HG03457 (cell line): ENCODE data around the gene DCT.

ENCODE experiments used
- ATAC-seq: cut with Tn5 transposase; IDR thresholded peaks from one replicate; pipeline ENCODE4 v1.9.1; 2021; ENCODE audit warnings: moderate number of reproducible peaks; ENCODE audit not compliant: unreplicated experiment

Gene DCT

DNA sequence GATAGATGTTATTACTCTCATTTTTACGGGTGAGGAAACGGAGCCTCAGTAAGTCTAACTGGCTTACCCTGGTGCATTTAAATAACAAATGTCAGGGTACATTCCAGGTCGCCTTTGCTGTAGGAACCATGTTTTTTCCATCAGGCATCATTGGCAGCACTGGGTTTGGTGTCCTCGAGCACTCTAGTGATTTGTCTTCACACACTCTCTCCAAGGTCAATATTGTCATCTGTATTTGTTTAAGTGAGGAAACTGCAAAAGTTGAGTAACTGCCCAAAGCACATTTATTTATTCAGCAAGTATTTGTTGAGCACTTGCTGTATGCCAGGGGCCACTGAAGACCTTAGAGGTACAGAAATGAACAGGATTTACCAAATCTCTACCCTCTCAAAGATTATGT is 78.6 kb downstream of the DCT start:
- ATAC-seq, result no peak

DNA sequence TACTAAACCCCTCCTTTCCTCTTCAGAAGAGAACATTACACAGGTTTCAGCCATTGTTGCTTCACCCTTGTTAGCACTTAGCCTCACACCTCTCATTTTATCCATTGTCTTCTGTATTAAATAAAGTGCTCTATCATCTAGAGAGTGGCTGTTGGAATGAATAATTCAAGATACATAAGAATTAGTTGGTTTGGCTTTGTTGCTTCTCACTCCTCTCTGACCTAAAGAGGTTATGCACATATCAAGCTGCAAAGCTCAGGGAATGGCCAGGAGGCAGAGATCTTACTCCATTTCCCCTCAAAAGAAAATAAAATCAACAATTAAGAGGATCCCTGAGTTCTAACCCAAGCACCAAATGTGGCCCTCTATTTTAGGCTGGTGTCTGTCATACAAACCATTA is 79.7 kb downstream of the DCT start:
- ATAC-seq, result no peak

DNA sequence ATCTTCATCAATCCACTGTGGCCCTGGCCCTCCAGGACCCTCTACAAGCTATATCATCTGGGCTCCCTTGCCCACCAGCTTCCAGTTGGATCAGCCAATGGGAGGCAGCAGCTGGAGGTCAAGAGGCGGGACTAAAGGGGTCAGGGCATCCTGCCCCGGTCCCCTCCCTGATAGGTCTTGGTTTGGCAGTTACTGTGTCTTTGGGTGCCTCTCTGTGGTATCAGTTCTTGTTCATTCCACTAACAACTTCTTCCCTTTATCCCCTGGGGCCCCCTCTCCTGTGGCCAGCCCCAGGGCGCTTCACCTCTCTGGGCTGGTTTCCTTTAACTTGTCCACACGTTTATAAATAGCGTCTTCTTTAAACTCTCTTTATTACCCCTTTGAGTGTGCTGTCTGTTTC is 83.6 kb downstream of the DCT start:
- no peak for ATAC-seq

DNA sequence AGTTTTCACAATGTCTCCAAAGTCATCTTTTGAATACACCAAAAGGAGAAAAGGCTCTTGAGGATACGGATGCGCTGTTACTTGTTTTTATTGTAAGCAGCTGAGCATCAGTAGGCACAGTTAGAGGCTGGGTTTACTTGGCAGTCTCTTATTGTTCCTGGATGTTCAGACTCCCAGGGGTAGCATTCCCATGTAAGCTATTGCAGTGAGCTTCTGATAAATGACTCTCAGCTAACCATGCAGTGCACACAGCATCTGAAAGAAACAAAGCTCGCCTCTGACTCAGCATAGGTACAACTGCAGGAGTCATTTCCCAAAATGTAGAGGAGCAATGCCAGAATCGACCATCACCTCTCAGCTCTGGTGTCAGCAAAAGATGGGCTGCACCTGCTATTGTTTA is 84.8 kb downstream of the DCT start:
- no peak for ATAC-seq

DNA sequence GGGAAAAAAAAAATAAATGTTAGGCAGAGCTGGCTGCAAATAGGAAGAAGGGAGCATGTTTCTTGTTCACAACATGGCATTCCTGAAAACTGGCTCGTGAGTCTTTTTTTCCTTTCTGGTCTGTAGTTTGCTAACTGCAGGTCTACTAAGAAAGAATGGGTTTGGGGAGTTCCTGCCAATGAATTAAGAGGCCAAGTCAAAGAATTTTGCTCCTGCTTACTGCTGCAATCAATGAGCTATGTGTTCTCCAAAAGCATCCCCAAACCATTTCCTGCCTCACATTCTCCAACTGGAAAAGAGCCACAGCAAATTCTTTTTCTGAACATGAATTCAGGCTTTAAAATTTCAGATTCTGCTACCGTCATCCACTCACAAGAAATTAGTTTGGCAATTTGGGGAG is 88.6 kb downstream of the DCT start:
- ATAC-seq, result no peak

DNA sequence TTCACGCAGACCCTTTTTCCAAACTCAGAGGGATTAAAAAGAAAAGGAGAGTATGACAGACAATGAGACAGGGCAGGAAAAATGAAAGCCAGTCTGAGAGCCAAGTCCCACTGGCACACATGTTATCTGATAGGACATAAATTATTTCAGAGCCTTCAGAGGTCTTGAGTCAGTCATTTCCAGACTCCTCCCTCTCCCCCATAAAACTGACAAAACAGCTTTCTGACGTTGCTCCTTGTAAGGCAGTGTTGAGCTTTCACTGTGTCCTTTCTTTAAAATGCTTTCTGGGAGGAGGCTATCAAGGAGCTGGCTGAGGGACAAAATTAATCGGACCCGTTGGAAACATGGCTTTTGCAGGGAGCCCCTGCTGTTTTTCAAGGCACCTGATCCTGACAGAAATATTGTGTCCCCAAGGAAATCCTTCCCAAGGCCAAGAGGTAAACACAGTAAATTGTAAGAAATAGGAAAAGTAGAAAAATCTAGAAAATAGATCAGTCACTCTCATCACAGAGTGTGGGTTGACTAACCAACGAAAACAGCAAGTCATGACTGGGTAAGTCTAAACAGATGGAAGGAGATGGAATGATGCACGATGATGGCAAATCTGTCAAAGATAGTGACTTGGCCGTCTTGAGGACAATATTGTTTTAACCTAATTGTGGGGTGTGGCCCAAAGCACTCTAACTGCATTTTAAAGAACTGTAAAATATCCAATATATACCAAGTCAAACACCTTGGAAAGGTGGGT is 89.7 kb downstream of the DCT start:
- no peak for ATAC-seq

DNA sequence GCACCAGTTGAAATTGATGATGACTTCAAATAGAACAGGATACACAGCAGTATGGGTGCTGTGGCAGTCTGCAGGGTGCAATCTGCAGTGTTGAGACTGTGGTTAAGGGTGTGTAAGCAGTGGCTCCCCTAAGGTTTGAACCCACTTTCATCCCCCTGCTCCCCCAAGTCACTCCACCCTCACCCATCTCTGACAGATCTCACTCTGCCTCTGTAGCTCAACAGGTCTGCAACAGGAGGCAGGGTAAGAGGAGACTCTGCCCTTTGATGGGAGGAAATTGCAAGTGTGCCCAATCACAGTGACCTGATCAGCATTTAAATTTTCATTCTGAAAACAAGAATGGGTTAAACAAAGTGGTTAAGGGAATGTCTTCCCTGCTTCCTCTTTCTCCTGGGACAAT is 92.4 kb downstream of the DCT start:
- no peak for ATAC-seq
